Neural crest cell (in vitro differentiated cells): ENCODE measurements around the gene GNG7. TPM values are rescaled to one million over a fixed set of nuclear protein-coding genes. Genes with fewer than 3 reads are reported as not detected.
"Not testable (repeated sequence)": the region's sequence is repeated elsewhere in the genome, so short reads cannot be mapped to it uniquely, and the experiment has no call there.

Source experiments
- DNase-seq: peaks from one replicate; pipeline ENCODE4 v3.0.0; 2021; ENCODE audit warnings: low read depth, mixed read lengths, low spot score
- H3K27ac Mint-ChIP-seq: one replicate; pipeline ENCODE4 v1.8.0; 2021; ENCODE audit warnings: mild to moderate bottlenecking, mixed read lengths; ENCODE audit not compliant: unreplicated experiment
- H3K27me3 Mint-ChIP-seq: 2 replicates; pipeline ENCODE4 v1.8.0; 2021; ENCODE audit warnings: low read depth, mild to moderate bottlenecking, mixed read lengths
- H3K36me3 Mint-ChIP-seq: 2 replicates; pipeline ENCODE4 v1.8.0; 2021; ENCODE audit warnings: low read depth, mild to moderate bottlenecking, mixed read lengths
- H3K4me1 Mint-ChIP-seq: 2 replicates; pipeline ENCODE4 v1.8.0; 2021; ENCODE audit warnings: mixed read lengths
- H3K4me3 Mint-ChIP-seq: one replicate; pipeline ENCODE4 v1.8.0; 2021; ENCODE audit warnings: mild to moderate bottlenecking, mixed read lengths
- H3K9me3 Mint-ChIP-seq: 2 replicates; pipeline ENCODE4 v1.8.0; 2021; ENCODE audit warnings: mixed read lengths
- CTCF ChIP-seq: fragments of 200-600 bp; sonication (generic); conservative IDR thresholded peaks from 2 replicates; pipeline ENCODE4 v1.5.0; 2021; ENCODE audit warnings: antibody characterized with exemption, mild to moderate bottlenecking
- total RNA-seq: library from RNA; stranded (reverse); gene quantifications from 2 replicates; pipeline ENCODE4 v1.2.1, GENCODE V29; 2021

GNG7 gene
- total RNA-seq, 1 donor from 2014 or later = 13.9 TPM

- Mint-ChIP-seq H3K4me3 (peak overlapping the region; percentile 64), H3K27ac (no peak overlapping the region), H3K4me1 (peaks cover 12% of the 10 kb centered on the region), H3K9me3 (no peaks in the 10 kb centered on the region), H3K36me3 (no peaks in the 10 kb centered on the region), H3K27me3 (peaks cover 36% of the 10 kb centered on the region)
- no peak for DNase-seq
- no peak for TF ChIP-seq CTCF
Observed at GRCh38 chr19:2494084-2494446, 208.4 kb downstream of the GNG7 start.

- H3K27ac Mint-ChIP-seq, H3K9me3 Mint-ChIP-seq, DNase-seq, H3K36me3 Mint-ChIP-seq: not testable (repeated sequence)
- peaks cover 10% of the 10 kb centered on the region for H3K4me1 Mint-ChIP-seq
- peak overlapping the region; percentile 61 for H3K4me3 Mint-ChIP-seq
- peaks cover 40% of the 10 kb centered on the region for H3K27me3 Mint-ChIP-seq
Observed at GRCh38 chr19:2493448-2493847, 209.0 kb downstream of the GNG7 start.

- Mint-ChIP-seq H3K4me1 (peaks cover 10% of the 10 kb centered on the region), H3K27me3 (peaks cover 44% of the 10 kb centered on the region), H3K36me3 (no peaks in the 10 kb centered on the region), H3K4me3 (peak overlapping the region; percentile 51), H3K27ac (no peak overlapping the region), H3K9me3 (no peaks in the 10 kb centered on the region)
- no peak for TF ChIP-seq CTCF
- DNase-seq = no peak
Observed at GRCh38 chr19:2492870-2493269, 209.6 kb downstream of the GNG7 start.

- Mint-ChIP-seq H3K4me1 (peaks cover 10% of the 10 kb centered on the region), H3K4me3 (no peak overlapping the region), H3K36me3 (no peaks in the 10 kb centered on the region), H3K27me3 (peaks cover 51% of the 10 kb centered on the region), H3K9me3 (no peaks in the 10 kb centered on the region), H3K27ac (no peak overlapping the region)
- TF ChIP-seq CTCF = no peak
- DNase-seq = no peak
Observed at GRCh38 chr19:2491130-2491801, 211.2 kb downstream of the GNG7 start.

- no peak for DNase-seq
- Mint-ChIP-seq H3K4me1 (peaks cover 10% of the 10 kb centered on the region), H3K27me3 (peaks cover 49% of the 10 kb centered on the region), H3K9me3 (no peaks in the 10 kb centered on the region), H3K27ac (no peak overlapping the region), H3K4me3 (no peak overlapping the region), H3K36me3 (no peaks in the 10 kb centered on the region)
- no peak for TF ChIP-seq CTCF
Observed at GRCh38 chr19:2490659-2491058, 211.8 kb downstream of the GNG7 start.

GRCh38 chr19:2488942-2489731, 213.4 kb downstream of the GNG7 start:
- TF ChIP-seq CTCF = peak; percentile 18
- Mint-ChIP-seq H3K27me3 (peaks cover 49% of the 10 kb centered on the region), H3K4me3 (no peak overlapping the region), H3K4me1 (peaks cover 7% of the 10 kb centered on the region), H3K9me3 (no peaks in the 10 kb centered on the region), H3K27ac (no peak overlapping the region), H3K36me3 (no peaks in the 10 kb centered on the region)
- no peak for DNase-seq
